ENCODE measurements around the gene CRAMP1.
A peak's percentile ranks its signal among the peaks of the same experiment; 100 is the strongest.

DNA sequence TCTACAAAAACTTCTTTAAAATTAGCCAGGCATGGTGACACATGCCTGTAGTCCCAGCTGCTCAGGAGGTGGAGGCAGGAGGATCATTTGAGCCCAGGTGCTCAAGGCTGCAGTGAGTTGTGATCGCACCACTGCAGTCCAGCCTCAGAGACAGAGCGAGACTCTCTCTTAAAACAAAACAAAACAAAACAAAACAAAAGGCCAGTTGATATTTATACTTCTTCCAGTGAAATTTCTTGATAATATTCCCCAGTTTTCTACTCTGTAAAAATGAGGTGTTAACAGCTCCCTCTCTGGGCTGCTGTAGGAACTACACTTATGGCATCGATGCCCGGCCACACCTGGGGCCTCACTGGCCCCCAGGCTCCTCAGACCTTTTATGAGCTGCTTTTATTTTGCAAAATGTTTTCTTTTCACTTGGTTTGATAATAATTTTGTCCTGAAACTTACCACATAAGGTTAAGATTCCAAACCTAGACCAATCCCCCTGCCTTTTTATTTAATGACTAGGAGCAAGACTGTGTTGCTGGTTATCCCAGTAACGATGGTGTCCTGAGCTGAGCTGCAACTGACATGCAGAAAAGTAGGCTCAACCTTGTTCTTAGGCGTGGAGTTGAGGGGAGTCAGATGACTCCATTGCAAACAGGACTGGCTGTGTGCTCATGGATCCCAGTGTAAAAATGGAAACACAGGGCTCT is 111.4 kb downstream of the CRAMP1 start:
- TF ChIP-seq, protein P1, sequence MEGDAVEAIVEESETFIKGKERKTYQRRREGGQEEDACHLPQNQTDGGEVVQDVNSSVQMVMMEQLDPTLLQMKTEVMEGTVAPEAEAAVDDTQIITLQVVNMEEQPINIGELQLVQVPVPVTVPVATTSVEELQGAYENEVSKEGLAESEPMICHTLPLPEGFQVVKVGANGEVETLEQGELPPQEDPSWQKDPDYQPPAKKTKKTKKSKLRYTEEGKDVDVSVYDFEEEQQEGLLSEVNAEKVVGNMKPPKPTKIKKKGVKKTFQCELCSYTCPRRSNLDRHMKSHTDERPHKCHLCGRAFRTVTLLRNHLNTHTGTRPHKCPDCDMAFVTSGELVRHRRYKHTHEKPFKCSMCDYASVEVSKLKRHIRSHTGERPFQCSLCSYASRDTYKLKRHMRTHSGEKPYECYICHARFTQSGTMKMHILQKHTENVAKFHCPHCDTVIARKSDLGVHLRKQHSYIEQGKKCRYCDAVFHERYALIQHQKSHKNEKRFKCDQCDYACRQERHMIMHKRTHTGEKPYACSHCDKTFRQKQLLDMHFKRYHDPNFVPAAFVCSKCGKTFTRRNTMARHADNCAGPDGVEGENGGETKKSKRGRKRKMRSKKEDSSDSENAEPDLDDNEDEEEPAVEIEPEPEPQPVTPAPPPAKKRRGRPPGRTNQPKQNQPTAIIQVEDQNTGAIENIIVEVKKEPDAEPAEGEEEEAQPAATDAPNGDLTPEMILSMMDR (IDR thresholded peaks at IDR 0.05), result peak; percentile 64 to 83 (median 71)
- no peak for TF ChIP-seq EP300 (IDR thresholded peaks at IDR 0.05)
- TF ChIP-seq POLR2A (IDR thresholded peaks at IDR 0.05), result no peak

Data from tibial nerve (tissue), 4 donors.